GM19438 (cell line): ENCODE measurements around the gene ST6GALNAC3.
A peak's percentile ranks its signal among the peaks of the same experiment; 100 is the strongest.

Experiments
- ATAC-seq: cut with Tn5 transposase; IDR thresholded peaks from one replicate; pipeline ENCODE4 v1.9.1; 2021; ENCODE audit warnings: low read depth; ENCODE audit not compliant: unreplicated experiment

The ST6GALNAC3 gene

DNA sequence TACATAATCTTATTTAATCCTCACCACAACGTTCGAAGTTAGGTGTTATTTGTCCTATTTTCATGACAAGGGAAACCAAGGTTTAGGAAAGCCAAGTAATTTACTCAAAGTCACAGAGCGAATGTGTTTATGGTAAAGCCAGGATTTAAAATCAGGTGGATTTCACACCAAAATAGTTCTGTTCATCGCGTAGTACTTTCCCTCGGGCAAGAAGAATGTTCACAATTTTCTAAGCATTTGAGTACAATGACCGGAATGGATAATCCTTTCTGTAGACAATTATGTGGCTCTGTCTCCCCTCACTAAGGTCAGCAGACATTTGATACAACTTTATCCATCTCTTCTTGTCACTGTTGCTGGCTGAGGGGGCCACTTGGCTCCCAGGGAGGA, 204.2 kb downstream of the ST6GALNAC3 start:
- ATAC-seq: no peak

DNA sequence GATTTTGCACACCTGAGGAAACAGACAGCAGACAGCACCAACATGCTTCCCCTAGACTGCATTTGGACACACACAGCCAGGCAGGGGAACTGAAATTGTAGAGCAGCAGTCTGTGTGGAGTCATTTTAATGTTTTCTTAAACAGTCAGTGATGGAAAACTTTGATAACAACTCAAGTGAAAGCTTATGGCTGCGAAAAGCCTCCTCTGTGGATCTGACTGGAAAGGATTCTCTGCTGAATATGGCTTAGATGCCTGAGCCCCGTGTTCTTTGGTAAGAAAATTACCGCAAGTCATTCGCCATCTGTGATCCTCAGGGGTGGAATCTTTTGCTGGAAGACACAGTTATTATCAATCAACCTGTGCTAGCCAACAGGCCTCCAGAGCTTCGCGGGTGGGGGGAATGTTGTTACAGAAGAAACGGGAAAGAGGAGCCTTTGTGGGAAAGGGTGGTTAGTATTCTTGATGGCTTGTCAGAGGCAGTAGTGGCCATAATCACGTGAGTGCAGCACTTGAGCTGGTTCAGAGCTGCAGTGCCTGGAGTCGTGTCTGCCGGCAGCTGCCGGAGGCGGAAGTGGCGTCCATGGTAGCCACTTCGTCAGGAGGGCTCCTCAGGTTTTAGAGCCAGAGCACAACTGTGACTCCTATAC, 204.7 kb downstream of the ST6GALNAC3 start:
- no peak for ATAC-seq

DNA sequence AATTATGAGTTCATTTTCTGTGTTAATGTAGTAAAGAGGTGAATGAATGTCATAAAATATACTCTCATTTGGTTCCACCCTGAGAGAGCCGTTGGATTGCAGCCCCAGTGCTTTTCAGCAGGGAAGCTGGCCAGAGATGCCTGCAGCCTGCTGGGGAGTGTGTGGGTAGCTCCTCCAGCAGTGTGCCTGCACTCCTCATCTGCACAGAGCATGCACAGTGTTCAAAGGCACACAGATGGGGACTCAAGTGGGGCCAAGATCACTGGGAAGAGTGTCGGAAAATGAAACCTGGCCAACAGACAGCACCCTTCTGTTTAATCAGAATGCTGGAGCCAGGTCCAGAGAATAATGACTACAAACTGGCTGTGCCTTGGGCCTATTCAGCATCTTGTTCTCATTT, 206.8 kb downstream of the ST6GALNAC3 start:
- ATAC-seq: no peak

DNA sequence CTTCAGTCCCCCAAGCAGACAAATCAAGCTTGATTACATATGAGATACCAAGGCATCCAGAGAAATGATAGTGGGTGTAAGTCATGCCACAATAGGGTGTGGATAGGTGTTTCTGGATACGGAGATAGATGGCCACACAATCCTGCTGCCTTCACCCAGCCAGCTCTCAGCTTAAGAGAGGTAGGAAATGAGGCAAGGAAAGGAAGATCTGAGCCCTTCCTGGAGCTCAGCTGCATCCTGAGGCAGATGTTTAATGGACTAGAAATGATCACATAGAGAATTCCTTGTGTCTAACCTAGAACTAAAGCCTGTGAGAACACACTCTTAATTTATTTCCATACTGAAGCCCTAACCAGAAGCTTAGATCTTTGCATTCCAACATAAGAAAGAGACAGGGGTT, 210.3 kb downstream of the ST6GALNAC3 start:
- ATAC-seq: no peak

DNA sequence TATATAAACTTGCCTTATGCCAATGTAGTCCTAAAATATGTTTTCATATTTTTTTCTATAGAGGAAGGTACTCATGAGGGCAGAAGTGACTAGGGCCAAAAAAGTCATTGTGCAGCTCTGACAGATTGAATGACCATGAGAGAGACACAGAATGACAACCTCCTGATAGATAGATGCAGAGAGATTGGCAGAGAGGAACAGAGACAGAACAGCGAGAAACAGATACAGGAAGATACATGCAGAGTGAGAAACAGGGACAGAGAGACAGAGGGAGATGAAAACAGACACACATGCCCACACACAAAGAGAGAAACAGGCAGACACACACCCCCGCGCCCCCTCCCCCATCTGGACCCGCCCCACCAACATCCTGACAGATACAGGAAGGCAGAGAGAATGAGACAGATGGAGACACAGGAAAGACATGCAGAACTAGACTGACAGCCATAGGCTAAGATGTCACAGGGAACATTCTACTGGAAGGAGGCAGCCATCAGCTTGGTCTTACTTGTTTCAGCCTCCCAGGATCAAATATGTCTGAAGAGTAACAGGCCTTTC, 211.1 kb downstream of the ST6GALNAC3 start:
- no peak for ATAC-seq

DNA sequence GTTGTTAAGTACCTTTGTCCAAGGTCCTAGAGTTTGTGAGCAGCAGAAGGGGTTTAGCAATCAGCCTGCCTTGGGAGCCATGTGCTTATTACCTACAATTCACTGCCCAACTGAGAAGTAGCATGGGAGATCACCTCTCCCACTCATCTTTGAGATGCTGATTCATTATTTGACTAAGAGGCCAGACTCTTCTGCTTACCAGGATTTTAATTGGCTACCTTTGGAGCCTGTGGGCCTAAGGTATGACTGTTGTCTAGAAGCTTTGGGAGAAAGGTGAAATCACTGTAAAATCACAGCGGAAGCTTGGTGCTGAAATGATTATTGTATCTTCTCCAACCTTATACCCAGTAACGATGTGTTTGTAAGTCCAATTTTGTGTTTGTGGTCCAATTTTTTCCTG, 213.4 kb downstream of the ST6GALNAC3 start:
- no peak for ATAC-seq

DNA sequence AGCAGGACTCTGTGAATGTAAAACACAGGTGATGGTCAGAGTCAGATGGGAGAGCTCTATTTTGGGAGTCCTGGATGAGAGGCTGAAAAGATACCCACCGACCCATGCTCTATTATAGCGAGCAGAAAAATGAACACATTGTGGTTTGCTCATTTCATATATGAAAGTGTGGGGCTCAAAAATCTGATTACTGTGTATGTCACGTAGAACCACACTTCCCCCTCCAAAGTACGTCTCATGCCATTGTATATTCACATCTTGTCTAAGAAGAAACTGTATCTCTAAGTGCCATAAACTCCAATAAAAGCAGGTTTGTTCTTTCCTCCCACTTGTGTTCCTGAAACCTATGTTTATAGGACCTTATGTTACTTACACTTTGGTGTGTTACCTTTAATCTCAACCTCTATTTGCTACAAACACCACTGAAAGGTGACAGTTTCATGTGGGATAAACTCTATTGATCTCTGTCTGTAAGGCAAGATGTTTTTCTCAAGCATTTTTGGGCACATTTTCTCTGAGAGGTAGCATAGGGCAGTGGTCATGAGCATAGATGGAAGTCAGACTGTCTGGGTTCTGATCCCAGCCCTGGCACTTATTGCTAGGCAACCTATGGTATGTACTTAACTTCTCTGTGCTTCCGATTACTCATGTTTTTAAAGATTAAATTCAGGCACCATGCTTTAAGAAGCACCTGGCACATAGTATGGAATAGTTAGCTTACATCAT, 214.4 kb downstream of the ST6GALNAC3 start:
- no peak for ATAC-seq

DNA sequence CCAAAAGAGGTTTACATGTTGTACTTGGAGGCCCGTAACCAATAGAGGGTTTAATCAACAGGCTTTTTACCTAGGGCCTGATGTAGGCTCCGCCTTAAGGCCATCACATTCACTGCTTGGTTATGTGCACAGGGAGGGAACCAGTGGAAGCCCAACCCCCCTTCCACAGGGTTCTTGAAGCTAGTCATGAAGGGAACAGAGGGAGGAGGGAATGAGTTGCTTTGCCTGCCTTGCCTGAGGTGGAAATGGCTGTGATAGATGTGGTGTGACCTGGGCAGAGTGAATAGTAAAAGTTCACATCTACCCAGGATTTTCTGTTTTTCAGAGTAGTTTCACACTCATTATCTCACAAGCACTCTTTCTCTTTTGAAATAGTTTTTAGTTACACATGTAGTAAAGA, 215.1 kb downstream of the ST6GALNAC3 start:
- ATAC-seq: no peak

DNA sequence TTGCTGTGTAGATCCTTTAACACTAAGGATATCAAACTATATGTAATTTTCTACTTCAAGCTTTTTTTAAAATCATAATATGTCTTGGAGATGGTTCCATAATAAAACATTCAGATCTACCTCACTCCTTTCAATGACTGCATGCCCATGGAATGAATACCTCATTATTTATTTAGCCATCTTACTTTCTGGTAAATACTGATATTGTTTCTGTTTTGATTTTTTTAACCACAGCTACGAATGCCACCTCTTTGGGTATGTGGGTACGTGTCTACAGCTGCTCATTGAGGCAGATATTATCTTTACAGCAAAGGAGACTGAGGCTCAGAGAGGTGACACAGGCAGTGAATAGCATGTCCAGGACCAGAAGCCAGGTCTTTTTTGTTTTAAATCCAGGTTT, 215.7 kb downstream of the ST6GALNAC3 start:
- ATAC-seq: no peak

DNA sequence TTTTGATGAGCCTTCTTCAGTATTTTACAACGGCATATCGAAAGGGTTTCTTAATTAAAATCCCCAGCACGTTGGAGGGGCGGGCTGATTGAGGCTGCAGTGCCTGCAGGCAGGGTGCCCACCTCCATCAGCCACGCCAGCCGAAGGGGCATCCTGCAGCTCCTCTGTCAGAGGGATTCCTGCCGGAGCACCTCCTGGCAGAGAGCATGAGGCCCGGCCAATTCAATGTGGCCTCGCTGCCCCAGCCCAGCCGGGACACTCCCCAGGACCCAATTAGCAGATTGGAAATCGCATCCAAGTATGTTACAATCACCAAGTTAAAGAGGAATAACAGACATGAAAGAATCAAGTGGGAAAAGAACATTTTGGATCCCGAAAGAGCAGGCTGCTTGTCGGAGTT, 216.6 kb downstream of the ST6GALNAC3 start:
- ATAC-seq: no peak

DNA sequence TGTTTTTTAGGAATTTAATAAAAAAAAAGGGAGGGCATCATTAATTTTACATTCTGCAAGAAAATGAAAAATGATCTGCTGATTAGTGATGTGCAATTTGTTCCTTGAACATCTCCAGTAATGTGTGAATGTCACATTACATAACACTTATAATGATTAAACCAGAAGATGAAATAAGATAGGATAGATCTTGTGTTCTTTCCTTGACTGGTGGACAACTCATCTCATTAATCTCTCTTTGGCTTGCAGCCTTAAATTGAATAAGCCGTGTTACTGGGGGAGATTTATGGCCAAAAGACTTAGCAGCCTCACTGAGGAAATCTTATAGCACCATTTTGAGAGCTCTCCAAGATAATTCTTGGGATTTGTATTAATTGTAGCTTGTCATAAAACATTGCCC, 217.2 kb downstream of the ST6GALNAC3 start:
- no peak for ATAC-seq

DNA sequence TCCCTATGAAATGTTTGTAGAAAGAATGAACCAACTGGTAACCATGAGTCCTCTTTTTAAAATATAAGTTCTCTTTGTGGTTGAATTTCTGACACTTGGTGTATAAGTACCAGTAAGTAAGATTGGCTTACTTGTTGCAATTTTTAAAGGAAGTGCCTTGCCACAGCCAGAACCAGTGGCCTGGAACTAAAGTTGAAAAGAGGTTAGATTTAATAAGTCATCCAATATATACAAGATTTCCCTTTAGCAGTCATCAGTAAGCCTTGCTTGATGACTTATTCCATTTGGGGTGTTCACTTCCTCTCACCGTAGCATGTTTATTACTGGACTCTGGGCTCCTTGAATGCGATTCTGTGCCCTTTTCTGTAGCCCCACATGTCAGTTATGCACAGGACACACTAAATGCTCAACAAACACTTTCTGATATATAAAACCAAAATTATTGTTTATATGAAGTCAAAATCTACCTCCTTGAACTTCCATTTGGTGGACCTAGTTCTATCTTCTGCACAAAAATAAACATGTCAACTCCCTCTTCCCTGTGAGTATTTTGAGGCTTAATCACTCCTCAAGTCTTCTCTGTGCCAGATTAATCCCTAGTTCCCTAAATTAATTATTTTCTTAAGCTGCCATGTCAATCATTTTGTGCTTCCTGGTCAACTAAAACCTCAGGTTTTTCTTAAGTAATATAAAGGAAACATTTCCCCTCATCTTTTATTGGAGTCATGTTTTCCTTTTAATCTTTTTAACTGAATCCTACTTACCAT, 218.1 kb downstream of the ST6GALNAC3 start:
- peak; percentile 67 for ATAC-seq

DNA sequence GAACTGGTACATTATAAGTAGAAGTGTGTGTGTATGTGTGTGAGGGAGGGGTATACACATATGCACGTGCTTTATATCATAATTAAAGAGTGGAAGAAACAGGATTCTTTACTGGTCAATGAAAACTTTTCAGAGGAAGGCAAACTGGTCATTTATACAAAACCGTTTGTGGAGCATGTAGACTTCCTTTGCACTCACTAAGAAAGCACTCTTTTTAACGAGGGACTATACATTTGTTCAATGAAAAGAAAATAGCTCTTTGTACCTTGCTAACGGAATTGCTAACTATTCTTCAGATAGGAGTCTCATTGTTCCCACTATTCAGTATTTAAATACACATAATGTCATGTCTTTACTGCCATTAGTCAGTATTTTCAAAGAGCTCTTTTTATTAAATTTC, 219.3 kb downstream of the ST6GALNAC3 start:
- ATAC-seq: no peak

DNA sequence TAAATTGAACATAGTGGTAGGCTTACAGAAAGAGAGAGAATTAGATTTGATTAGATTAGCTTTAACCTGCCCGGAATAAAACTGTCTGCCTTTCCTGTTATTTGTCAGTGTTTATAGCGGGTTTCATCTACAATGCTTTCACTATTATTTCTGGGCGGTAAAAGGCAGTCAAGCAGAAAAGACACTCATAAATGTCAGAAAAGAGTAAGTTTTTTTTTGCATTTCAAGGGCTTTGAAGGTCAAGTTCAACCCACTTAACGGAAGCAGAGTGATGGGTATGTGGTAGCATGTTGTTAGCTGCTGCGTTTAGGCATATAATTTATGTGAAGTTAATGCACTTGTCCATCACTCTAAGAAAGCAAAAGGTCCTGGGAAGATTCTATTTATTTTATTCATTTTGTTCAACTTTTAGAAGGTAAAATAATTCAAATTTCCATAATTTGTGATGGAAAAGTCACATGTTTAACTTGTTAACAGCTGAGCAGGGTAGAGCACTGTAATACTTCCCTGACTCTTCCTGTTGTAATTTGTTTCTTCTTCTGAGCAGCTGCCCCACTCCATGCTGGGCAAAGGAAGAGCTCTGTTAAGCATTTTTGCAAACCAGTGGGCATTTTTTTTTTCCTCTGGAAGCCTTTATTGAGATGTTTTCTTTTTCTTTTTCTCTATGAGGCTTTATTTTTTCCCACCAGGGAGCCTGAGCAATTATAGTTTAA, 220.1 kb downstream of the ST6GALNAC3 start:
- peak; percentile 78 for ATAC-seq

DNA sequence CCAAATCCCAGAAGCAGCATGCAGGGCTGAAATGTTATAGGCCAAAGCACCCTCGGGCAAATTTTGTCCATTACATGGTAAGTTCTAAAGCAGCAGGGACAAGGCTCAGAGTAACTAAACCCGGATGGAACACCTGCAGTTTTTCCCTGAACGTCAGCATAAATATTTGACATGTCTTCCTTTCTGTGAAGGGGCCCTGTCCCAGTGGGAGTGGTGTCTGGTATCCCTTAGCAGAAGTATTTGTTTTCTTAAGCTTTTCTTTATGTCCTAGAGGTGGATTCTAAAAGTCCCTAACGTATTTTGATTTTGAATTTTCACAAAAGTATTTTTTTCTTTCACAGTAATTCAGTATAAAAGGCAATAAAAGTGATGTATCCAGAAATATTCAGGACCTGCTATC, 223.9 kb downstream of the ST6GALNAC3 start:
- ATAC-seq: no peak

DNA sequence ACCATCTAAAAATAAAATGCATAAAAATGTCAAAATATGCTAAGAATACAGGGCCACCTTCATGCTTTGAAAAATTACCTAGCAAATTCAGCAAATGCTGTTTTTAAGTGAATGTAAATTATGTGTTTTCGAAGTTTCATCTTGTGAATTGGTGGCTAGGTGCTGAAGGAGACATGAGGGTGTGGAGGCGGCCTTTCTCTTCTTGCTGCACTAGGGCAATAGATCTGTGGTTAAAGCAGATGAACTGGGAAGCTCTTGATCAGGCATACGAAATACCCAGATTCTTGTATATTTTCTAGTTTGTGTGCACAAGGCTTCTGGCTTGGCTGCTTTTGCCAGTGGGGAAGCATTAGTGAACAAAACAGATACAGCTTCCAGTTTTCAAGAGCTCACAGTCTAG, 224.5 kb downstream of the ST6GALNAC3 start:
- no peak for ATAC-seq

DNA sequence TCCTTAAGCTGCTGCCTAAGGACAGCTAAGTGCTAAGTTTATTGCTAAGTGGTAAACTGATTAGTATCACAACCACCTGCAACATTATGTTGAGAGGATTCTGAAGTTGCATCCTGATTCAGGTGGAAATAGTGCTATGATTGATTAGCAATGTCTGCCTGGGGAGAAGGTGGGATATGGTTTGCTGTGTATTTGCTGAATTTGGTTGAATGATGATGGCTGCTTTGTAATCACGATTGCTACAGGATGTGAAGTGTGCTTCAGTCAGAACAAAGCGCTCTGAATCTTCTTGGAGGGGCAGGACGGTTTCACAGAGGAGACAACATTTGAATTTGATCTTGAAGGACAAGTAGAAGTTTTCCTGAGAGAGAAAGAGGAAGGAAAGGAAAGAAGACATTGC, 226.0 kb downstream of the ST6GALNAC3 start:
- no peak for ATAC-seq

DNA sequence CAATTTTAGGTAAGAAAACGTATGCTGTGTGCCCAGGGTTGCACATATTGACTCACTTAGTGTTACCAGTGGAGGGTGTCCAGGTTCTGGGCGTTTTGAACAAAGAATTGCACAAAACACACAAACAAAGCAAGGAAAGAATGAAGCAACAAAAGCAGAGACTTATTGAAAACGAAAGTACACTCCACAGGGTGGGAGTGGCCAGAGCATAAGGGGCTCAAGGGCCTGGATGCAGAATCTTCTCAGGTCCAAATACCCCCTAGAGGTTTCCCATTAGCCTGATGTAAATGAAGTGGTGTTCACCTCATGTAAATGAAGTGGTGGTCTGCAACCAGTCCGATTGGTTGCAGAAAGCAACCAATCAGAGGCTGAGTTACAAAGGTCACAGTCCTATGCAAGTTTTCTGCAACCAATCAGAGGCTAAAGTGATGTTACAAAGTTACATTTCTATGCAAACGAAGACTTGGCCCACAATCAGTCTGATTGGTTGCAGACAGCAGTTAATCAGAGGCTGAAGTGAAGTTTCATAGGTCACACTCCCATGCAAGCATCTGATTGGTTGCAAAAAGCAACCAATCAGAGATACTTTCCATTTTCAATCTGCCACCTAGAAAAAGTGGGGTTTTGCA, 228.3 kb downstream of the ST6GALNAC3 start:
- no peak for ATAC-seq

DNA sequence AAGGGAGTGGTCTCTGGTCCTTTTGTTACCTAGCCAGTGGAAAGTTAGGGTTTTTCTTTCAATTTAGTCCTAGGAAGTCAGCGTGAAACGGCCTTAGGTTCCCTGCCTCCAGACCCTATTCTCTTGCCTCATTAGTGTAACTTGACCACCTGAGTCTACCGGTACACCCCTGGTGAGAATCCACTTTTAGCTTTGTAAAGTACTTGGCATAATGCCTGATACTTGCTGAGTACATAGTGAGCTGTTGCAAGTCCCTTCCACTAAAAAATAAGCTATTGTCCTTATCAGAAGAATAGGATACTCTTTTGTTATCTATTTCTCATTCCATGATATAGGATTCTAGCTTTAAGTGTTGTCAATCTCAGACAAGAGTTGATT, 228.8 kb downstream of the ST6GALNAC3 start:
- ATAC-seq: no peak

DNA sequence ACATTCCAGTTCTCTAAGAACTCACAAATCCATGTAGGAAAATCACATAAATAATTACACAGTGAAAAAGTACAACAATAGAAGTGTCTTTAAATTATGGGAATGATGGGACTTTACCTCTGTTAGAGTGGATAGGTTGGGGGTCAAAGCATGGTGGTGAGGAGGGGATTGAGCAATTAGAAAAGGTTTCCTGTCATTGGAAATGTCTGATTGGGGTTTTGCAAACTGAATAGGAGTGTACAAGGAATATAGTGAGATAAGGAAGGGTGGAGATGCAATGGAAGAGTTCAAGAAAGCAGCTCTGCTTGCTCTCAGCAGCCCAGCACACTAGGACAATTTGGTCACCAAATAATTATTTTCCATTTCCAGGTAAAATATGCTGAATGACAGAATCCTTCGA, 238.8 kb downstream of the ST6GALNAC3 start:
- no peak for ATAC-seq
